GM19438 (cell line): ENCODE results near the gene PAPSS2.
"Not testable (repeated sequence)": the region's sequence is repeated elsewhere in the genome, so short reads cannot be mapped to it uniquely, and the experiment has no call there.

Experiments
- ATAC-seq: cut with Tn5 transposase; IDR thresholded peaks from one replicate; pipeline ENCODE4 v1.9.1; 2021; ENCODE audit warnings: low read depth; ENCODE audit not compliant: unreplicated experiment

Gene PAPSS2

DNA sequence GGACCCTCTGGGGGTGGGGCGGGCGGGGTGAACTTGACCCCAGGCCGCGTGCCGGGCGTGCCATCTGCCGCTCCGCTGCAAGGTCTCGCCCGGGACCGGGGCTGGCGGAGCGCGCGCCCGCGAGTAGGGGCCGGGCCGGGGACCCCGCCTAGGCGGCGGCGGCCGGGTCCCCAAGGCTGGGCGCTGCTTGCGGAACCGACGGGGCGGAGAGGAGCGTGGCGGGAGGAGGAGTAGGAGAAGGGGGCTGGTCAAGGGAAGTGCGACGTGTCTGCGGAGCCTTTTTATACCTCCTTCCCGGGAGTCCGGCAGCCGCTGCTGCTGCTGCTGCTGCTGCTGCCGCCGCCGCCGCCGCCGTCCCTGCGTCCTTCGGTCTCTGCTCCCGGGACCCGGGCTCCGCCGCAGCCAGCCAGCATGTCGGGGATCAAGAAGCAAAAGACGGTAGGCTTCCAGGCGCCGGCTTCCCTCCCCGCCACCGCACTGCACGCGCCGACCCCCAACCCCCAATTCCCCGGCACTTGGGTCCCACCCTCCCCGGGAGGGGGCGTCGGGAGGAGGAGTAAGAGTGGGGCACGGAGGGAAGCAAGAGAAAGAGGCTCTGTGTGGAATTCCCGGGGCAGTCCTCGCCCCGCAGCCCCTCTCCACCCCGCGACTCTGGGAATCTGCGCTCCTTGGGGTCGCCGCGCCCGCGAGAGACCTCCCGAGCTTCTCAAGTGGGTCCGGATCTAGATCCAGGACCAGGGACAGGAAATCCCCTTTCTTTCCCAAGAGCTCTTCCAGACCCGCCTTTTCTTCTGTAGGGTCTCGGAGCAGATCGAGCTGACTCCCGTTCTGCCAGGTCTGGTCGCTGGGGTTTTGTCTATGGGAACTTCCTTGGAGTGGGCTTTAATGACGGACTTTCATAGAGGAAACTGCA lies at the start of gene PAPSS2:
TSS of gene PAPSS2 (plus strand) at position 308 of the 913 bp plus-strand sequence. CDS start at position 412, 104 bp downstream.
- peak; percentile 64 for ATAC-seq

DNA sequence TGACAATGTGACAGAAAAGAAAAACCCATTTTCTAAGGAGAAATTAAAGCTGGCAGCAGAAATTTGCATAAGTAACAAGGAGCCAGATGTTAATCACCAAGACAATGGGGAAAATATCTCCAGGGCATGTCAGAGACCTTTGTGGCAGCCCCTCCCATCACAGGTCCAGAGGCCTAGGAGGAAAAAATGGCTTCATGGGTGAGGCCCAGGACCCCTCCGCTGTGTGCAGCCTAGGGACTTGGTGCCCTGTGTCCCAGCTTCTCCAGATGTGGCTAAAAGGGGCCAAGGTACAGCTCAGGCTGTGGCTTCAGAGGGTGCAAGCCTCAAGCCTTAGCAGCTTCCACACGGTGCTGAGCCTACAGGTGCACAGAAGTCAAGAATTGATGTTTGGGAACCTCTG lies 48.3 kb upstream of the PAPSS2 start:
- ATAC-seq = not testable (repeated sequence)

DNA sequence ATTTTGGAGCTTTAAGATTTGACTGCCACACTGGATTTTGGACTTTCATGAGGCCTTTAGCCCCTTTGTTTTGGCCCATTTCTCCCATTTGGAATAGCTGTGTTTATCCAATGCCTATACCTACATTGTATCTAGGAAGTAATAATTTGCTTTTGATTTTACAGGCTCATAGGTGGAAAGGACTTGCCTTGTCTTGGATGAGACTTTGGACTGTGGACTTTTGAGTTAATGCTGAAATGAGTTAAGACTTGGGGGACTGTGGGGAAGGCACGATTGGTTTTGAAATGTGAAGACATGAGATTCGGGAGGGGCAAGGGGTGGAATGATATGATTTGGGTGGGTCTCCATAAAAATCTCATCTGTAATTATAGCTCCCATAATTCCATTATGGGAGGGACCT lies 47.6 kb upstream of the PAPSS2 start:
- no peak for ATAC-seq

DNA sequence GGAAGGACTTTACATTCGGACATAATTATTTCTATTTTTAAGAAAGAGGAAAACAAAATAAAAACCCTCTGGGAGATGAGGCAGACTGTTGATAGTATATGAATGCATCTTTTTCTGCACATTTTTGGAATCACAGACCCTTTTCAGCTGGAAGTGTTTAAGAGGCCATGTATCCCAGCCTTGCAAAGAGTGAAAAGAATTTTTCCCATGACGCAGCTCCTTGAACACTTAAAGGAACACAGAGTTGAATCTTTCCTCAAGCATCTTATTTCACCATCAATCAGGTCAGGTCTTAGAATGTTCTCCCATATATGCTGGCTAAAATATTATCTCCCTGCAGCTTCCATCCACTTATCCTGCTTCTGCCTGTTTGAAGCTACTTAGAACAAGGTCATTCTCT lies 45.9 kb upstream of the PAPSS2 start:
- ATAC-seq = no peak

DNA sequence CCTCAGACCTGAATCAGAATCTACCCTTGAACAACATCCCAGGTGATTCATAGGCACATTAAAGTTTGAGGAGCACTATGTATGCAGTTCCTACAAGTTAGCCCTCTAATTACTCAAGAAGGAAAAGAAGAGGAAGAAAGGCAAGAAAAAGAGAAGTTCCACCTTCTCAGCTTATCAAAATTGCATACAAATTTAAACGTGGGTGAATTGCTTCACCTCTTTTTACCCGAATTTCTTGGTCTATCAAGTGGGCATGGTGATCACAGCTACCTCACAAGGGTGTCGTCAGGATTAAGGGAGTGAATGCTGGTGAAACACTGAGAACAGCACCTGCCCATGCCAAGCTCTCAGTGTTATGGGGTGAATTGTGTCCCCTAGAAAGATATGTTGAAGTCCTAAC lies 43.8 kb upstream of the PAPSS2 start:
- no peak for ATAC-seq

DNA sequence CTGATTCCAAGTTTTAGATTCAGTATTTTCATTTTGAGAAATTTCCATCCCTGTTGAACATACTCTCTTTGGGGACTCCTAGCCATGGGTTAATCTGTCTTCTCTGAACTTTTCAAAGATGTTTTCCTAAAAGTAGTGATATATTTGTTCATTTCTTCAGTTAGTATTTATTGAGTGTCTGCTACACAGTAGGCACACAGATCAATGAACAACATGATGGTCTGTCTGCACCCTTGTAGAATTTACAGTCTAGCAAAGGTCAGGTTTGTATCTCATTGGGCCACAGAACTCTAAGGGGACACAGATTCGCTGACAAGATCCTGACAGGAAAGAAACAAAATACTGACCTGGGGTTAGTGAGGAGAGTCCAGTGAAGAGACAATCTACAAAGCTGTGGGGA lies 42.2 kb upstream of the PAPSS2 start:
- no peak for ATAC-seq

DNA sequence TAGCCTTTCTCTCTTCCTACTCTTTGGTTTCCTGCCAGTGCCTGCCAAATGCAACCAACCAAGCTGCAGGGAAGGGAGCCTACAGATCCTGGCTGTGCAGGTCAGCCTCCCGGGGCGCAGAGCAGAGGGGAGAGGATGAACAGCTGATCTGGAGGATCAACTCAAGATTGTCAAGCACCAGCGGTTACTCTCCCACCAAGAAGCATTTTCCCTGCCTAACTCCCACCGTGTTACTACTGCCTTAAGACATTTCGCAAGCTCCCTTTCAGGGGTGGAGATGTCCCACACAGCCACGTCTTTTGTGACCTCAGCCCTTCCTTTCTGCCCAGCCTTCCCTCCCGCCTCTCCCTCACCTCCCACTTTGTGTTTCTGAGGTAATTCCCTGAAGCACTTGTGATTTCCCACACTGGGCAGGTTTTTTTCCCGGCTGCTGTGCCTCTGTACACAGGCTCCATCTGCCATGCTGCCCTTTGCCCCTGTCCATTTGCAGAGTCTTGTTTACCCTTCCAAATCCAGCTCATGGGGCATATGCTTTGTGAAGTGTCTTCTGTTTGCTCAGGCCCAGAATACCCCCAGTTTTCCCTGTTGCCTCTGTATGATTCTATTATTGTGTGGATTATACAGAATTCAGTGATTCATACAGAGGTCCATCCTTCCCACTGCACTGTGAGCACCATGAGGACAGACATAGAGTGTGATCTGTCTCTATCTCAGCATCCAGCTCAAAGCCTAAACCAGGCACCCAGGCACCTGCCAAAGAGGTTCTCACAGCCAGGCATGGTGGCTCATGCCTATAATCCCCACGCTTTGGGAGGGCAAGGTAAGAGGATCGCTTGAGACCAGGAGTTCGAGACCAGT lies 40.9 kb upstream of the PAPSS2 start:
- no peak for ATAC-seq

DNA sequence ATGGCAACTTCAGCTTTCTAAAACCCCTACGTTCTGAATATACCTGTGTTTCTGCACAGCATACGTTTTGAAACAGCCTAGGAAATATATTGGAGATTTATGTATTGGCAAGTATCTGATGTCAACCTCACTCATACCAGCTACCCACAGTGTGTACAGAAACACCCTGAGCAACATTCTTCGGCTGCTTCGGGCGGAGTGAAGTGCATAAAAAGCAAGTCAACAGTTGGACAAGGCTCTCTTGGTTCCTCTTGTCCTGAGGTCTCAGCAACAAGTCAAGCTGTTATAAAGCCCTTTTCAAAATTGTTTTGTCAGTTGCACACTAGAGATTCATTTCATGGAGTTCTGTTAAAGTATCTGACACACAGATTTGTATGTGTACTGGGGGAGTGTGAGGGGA lies 40.0 kb upstream of the PAPSS2 start:
- no peak for ATAC-seq

DNA sequence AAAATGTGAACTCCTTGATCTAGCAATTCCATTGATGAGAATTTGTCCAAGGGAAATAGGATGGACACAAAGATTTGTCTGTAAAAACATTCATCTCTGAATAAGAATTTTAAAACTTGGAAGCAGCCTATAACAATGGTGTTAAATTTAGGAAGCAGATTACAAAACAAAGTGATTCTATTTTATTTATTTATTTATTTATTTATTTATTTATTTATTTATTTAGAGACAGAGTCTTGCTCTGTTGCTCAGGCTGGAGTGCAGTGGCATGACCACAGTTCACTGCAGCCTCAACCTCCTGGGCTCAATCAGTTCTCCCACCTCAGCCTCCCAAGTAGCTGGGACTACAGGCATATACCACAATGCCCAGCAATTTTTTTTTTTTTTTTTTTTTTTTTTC lies 38.2 kb upstream of the PAPSS2 start:
- not testable (repeated sequence) for ATAC-seq

DNA sequence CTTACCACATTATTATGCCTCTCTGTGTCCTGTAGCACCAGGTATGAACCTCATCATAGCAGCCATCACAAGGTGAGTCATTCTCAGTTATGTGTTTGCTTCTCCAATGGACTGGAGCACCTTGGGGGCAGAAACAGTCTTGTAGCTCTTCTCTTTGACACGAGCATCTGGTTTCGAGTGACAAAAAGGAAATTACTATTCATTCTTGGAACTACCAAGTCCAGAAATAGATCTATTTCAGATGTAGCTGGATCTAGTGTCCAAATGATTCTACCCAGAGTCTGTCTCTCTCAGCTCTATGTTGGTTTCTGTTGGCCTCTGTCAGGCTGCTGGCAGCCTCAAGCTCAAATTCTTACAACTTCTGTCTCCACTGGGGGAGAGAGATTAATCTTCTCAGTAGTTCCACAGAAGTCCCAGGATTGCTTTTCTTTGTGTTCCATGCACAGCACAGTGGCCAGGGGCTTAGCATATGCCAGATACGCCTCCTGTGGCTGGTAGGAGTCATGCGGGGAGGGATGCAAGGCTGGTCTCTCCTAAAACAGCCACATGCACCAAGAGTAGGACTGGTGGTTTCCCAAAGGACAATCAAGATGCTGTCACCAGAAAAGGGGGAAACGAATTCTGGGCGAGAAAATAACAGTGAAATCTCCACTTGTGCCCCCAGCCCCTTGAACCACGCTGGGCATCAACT lies 37.2 kb upstream of the PAPSS2 start:
- ATAC-seq = no peak

DNA sequence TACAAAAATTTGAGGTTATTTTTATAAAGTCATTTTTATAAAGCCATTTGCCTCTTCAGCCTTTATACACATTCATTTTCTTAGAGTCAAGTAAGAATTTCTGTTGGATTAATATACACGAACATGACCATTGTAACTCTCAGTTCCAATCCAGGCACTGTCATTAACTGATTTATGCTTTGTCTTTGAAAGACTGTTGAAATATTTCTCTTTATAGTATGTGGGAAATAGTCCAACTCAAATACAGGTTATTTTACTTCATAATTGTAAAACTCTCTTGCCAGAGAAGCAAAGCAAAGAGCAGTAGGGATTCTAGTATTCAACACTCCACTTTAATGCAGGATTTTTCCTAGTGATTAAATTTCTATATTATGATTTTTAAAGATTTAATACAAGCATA lies 36.5 kb upstream of the PAPSS2 start:
- ATAC-seq = no peak

DNA sequence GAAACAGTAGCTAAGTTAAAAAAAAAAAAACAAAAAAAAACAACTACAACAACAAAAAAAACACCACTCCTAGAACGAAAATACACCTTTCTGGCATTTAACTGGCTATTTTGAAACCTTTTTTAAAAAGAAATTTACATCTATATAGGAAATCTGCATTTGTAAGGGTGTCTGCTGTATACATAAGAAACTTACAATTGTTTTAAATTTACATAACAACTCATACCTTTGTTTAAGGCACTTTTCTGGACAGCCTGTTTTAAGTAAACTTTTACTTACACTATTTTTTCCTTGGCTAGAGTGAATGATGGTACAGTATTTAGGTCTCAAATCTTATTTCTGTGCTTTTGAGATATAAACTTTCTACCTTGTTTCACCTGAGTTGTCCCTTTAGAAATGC lies 34.0 kb upstream of the PAPSS2 start:
- ATAC-seq = no peak

DNA sequence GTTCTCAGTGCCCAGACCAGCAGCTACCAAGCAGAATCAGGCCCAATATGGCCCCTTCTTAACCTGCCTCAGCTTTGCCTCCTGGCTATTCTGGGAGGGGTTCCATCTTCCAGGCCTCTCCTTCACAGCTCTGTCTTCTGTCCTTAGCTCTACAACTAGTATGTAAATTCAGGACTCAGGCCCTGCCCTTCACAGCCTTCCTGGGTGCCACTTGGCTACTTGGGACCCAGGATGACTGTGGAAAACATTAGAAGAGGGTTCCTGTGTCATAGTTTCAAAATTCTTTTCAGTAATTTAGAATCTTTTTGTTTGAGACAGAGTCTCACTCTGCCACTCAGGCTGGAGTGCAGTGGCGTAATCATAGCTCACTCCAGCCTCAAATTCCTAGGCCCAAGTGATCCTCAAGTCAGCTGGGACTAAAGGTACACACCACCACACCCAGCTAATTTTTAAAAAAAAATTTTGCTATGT lies 33.2 kb upstream of the PAPSS2 start:
- ATAC-seq = no peak

DNA sequence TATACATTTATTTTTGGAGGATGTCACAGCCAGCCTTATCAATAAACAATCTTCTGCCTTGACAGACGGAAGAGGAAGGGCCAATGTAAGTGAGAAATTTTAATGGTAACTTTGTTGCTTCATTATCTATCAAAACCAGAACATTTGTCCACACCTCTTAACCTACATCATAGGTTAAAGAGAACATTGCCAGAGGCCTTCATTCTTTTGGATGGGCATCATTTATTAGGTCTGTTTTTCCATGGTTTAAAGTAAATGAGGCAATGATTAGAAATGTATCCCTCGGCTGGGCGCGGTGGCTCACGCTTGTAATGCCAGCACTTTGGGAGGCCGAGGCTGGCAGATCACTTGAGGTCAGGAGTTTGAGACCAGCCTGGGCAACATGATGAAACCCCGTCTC lies 29.5 kb upstream of the PAPSS2 start:
- no peak for ATAC-seq

DNA sequence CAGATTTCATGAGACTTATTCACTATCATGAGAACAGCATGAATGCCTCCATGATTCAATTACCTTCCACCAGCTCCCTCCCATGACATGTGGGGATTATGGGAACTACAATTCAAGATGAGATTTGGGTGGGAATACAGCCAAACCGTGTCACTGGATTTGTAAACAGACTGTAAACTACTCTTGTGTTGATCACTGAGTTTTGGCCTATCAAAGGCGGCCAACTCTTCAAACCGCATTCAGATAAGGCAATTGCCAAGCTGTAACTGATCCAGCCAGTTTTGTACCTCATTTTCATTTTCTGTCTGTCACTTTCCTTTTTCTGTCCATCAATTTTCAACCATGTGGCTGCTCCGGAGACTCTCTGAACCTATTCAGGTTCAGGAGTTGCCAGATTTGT lies 27.2 kb upstream of the PAPSS2 start:
- ATAC-seq = no peak

DNA sequence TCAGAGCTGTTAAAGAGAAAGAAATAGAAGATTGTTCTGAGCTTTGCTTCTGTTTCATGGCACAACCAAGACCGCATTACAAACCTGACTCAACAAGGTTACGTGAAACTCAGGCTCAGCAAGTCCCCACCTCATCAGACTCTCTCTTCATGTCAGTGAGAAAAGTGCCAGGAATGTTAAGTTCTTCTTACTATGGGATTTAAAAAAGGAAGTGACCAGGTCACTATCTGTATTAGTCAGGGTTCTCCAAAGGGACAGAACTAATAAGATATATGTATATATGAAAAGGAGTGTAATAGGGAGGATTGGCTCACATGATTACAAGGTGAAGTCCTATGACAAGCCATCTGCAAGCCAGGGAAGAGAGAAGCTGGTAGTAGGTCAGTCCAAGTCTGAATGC lies 25.4 kb upstream of the PAPSS2 start:
- no peak for ATAC-seq

DNA sequence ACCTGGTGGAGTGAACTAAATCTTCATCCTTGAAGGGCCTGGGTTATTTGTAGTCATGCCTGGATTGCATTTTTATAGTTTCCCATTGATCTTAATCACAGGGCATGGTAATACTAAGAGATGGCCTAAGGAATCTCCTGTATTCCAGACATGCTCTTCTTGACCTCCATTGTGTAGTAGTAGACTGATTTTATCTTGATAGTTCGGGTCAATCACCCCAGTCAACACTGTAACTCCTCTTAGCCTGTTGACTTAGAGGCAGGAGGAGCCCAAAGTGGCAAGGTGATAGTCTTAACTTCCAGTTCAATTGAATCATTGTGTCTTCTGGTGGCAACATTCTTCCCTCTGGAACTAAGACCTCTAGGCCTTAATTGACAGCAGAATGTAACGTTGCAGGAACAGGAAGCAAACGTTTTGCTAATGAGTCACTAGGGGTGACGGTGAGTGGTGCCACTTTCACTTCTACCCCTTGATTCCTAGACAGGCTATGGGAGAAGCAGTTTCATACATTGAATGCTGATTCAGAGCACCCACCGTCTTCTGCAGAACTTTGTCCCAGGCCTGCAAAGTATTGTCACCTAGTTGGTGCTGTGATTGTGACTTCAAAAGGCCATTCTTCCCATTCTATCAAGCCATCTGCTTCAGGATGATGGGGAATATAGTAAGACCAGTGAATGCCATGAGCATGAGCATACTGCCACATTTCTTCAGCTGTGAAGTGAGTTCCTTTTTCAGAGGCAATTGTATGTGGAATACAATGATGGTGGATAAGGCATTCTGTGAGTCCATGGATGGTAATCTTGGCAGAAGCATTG lies 24.0 kb upstream of the PAPSS2 start:
- ATAC-seq = no peak

DNA sequence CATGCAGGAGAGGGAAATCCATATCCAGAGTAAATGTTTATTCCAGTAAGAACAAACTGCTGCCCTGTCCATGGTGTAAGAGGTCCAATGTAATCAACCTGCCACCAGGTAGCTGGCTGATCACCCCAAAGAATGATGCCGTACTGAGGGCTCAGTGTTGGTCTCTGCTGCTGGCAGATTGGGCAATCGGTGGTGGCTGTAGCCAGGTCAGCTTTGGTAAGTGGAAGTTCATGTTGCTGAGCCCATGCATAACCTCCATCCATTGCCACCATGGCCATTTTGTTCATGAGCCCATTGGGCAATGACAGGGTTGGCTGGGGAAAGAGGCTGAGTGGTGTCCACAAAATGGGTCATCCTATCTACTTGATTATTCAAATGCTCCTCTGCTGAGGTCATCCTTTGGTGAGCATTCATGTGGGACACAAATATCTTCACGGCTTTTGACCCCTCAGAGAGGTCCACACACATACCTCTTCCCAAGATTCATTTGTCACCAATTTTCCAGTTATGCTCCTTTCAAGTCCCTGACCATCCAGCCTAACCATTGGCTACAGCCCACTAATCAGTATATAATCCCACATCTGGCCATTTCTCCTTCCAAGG lies 23.3 kb upstream of the PAPSS2 start:
- ATAC-seq = no peak

DNA sequence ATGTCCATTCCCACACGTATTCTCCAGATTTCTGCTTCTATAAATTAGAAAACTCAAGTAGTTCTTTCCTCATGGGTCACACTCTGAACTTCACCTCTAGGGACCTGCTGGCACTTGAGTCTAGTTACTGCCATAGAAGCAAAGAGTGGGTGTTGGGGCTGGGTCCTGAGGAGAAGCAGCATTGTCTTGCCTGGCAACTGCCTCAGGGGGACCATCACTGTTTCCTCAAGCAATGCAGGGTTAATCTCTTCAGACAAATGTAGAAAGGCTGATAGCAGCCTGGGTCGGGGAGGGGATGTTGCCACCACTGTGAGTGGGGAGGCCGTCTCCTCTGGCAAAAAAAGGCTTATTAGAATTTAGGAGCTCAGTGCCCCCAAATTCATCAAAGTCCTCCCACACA lies 20.2 kb upstream of the PAPSS2 start:
- ATAC-seq = no peak

DNA sequence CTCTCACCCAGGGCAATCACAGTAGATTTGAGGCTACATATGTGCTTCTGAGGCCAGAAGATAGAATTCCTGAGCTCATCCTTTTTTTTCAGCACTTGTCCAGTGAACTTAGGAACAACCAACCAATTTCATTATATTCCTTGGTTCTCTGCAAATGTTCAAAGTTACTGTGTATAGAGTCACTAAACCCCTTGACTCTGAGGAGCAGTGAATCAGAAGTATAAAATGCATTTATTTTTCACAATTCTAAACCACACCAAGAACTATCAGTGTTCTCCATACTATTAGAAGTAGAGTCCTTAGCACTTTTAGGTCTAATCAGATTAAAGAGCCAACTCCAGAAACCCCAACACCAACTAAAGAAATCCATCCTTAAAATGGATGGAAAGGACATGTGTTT lies 19.6 kb upstream of the PAPSS2 start:
- ATAC-seq = no peak
